Measurements from ENCODE around the gene KLC1. TPM values are rescaled to one million over a fixed set of nuclear protein-coding genes. Genes with fewer than 3 reads are reported as not detected.

KLC1 gene
- total RNA-seq, 1 experiment from 2014 or later = 121 TPM

- TF ChIP-seq REST (IDR thresholded peaks at IDR 0.05; ENCODE audit: low read depth) = no peak
- TF ChIP-seq POLR2AphosphoS5 (IDR thresholded peaks at IDR 0.05; ENCODE audit: low read depth, low read length) = no peak
- no peak for TF ChIP-seq ZNF274 (IDR thresholded peaks at IDR 0.05; ENCODE audit: low read depth, low read length)
- no peak for TF ChIP-seq SRF (IDR thresholded peaks at IDR 0.05; ENCODE audit: low read depth)
Measured at GRCh38 chr14:103705504-103706284, 76.7 kb downstream of the KLC1 start (continued).

- Histone ChIP-seq H3K9me2 (ENCODE audit: insufficient read depth) (no peaks in the 10 kb centered on the region), H3K79me2 (ENCODE audit: insufficient read depth, low read length) (peaks cover 12% of the 10 kb centered on the region; the same call in 1 of the 2 replicates), H3K4me2 (ENCODE audit: low read length) (no peak overlapping the region), H3K36me3 (ENCODE audit: control insufficient read depth in 1 of 2, insufficient read depth in 2 of 2, low read length in 2 of 2) (peaks cover 10 to 50% of the 10 kb centered on the region in 2 experiments; a peak in 3 of 4 replicates), H3K9me3 (ENCODE audit: control insufficient read depth in 1 of 2, insufficient read depth in 1 of 2, low read depth in 1 of 2, low read length in 2 of 2) (no peaks in the 10 kb centered on the region), H3K27ac (ENCODE audit: low read depth, low read length) (no peak overlapping the region), H4K20me1 (ENCODE audit: insufficient read depth) (peaks cover 8% of the 10 kb centered on the region; the same call in 1 of the 2 replicates), H3K4me1 (ENCODE audit: control insufficient read depth in 1 of 2, insufficient read depth in 2 of 2, low read length in 2 of 2) (no peaks in the 10 kb centered on the region), H2AFZ (ENCODE audit: low read depth, low read length, poor library complexity, severe bottlenecking) (no peak overlapping the region), H3K9ac (ENCODE audit: low read length) (no peak overlapping the region), H3K27me3 (ENCODE audit: insufficient read depth, low read length) (no peaks in the 10 kb centered on the region), H3K4me3 (replicated peaks in 1 of 2; ENCODE audit: low read depth in 1 of 2, low read length in 2 of 2) (no peak overlapping the region)
- intact Hi-C loops (cut with micrococcal nuclease) = no loop called here
- ChIA-PET RAD21 (ENCODE audit: low non-redundant PET in 1 of 2, low total read pairs in 2 of 2, uncharacterized antibody in 2 of 2, unreplicated experiment in 2 of 2) (no interaction called here), POLR2A (no interaction called here), CTCF (no interaction called here)
- TF ChIP-seq CBX3 (IDR thresholded peaks at IDR 0.05; ENCODE audit: low read depth) = no peak
- no peak for TF ChIP-seq ELF1 (IDR thresholded peaks at IDR 0.05; ENCODE audit: borderline replicate concordance, low read depth)
- no peak for TF ChIP-seq CTCF (IDR thresholded peaks at IDR 0.05 in 2 of 3, conservative IDR thresholded peaks at IDR 0.05 in 1 of 3; ENCODE audit: borderline replicate concordance in 1 of 3, insufficient read depth in 1 of 3, low read depth in 2 of 3, low read length in 2 of 3)
- TF ChIP-seq TCF7L2 (IDR thresholded peaks at IDR 0.05; ENCODE audit: borderline replicate concordance, extremely low read depth, insufficient read depth, insufficient read length) = no peak
- no peak for TF ChIP-seq ZBTB33 (IDR thresholded peaks at IDR 0.05; ENCODE audit: extremely low read depth, insufficient replicate concordance, low read length)
- TF ChIP-seq EZH2 (IDR thresholded peaks at IDR 0.05) = no peak
- no peak for TF ChIP-seq ATF3 (IDR thresholded peaks at IDR 0.05)
- no peak for TF ChIP-seq SIN3A (IDR thresholded peaks at IDR 0.05; ENCODE audit: low read depth)
- no peak for TF ChIP-seq EGR1 (IDR thresholded peaks at IDR 0.05; ENCODE audit: low read depth)
- no peak for TF ChIP-seq JUND (IDR thresholded peaks at IDR 0.05)
- DNase-seq (ENCODE audit: low read depth, low spot score) (no peak), ATAC-seq (no peak)
- BruUV-seq (replicated peaks) = no TSS peak
Measured at GRCh38 chr14:103706551-103707328, 77.7 kb downstream of the KLC1 start.

Measured in HCT116 (cell line).